ENCODE results near the gene BTD.

The BTD gene

GRCh38 chr3:15679306-15679705, 77.8 kb downstream of the BTD start:
- no peak for DNase-seq

- no peak for DNase-seq
Measured at GRCh38 chr3:15681668-15682067, 80.1 kb downstream of the BTD start.

GRCh38 chr3:15682561-15683185, 81.1 kb downstream of the BTD start:
- DNase-seq: no peak

- DNase-seq: no peak
Measured at GRCh38 chr3:15683253-15683652, 81.7 kb downstream of the BTD start.

GRCh38 chr3:15685927-15686326, 84.4 kb downstream of the BTD start:
- DNase-seq: no peak

GRCh38 chr3:15690230-15690629, 88.7 kb downstream of the BTD start:
- DNase-seq: no peak

GRCh38 chr3:15690748-15691147, 89.2 kb downstream of the BTD start:
- DNase-seq: no peak

- DNase-seq: no peak
Measured at GRCh38 chr3:15693355-15693754, 91.8 kb downstream of the BTD start.

- DNase-seq: no peak
Measured at GRCh38 chr3:15694628-15695027, 93.1 kb downstream of the BTD start.
